ENCODE measurements around the gene TRIM29.

- TF ChIP-seq CTCF (conservative IDR thresholded peaks at IDR 0.05; ENCODE audit: low read depth, low read length) (no peak), EZH2 (IDR thresholded peaks at IDR 0.05; ENCODE audit: low read length, unreplicated experiment) (no peak)
Measured at GRCh38 chr11:120064341-120064740, 73.6 kb downstream of the TRIM29 start.

All from PC-3 (cell line).